OCI-LY7 (cell line): ENCODE data around the gene MAP7D2. TPM values are rescaled to one million over a fixed set of nuclear protein-coding genes. Genes with fewer than 3 reads are reported as not detected.

Experiments used
- BruUV-seq: library from RNA; stranded (reverse); fragments of 400-500 nt; replicated peaks from 2 replicates; lab custom pipeline; 2021; lab: Mats Ljungman, UMichigan
- CTCF ChIA-PET: fragments of 300-600 bp; sonication (Branson Sonifier 250); formaldehyde crosslinking; loops from one replicate; lab custom pipeline; 2022; ENCODE audit warnings: antibody characterized with exemption; ENCODE audit not compliant: unreplicated experiment; lab: Charles Lee
- POLR2A ChIA-PET: fragments of 300-600 bp; sonication (Branson Sonifier 250); formaldehyde crosslinking; loops from one replicate; lab custom pipeline; 2022; ENCODE audit warnings: antibody characterized with exemption; lab: Charles Lee
- DNase-seq: peaks from one replicate; pipeline ENCODE4 v3.0.0-alpha.2; 2015; ENCODE audit warnings: low spot score
- H2AFZ ChIP-seq: fragments of 200-600 bp; sonication (generic), shearing (Covaris generic); 2 replicates; pipeline ENCODE4 v1.6.1; 2014; ENCODE audit warnings: mild to moderate bottlenecking, antibody characterized with exemption, low read length, moderate library complexity
- H3K27ac ChIP-seq: fragments of 200-600 bp; sonication (generic); 2 replicates; pipeline ENCODE4 v1.5.1; 2014; ENCODE audit warnings: mixed run types, low read depth, mild to moderate bottlenecking, moderate library complexity, low read length, inconsistent platforms; ENCODE audit not compliant: poor library complexity, severe bottlenecking
- H3K36me3 ChIP-seq: fragments of 200-600 bp; sonication (generic); 2 replicates; pipeline ENCODE4 v1.6.1; 2014; ENCODE audit warnings: mild to moderate bottlenecking, antibody characterized with exemption, low read length, moderate library complexity, mixed read lengths; ENCODE audit not compliant: insufficient read depth
- H3K4me1 ChIP-seq: fragments of 200-600 bp; sonication (generic); 2 replicates; pipeline ENCODE4 v1.5.1; 2014; ENCODE audit warnings: mild to moderate bottlenecking, low read length; ENCODE audit not compliant: insufficient read depth, poor library complexity, severe bottlenecking
- H3K4me2 ChIP-seq: fragments of 200-600 bp; sonication (generic); 2 replicates; pipeline ENCODE4 v1.6.1; 2014; ENCODE audit warnings: mild to moderate bottlenecking, low read length
- H3K4me3 ChIP-seq: fragments of 200-600 bp; sonication (generic); 2 replicates; pipeline ENCODE4 v1.5.1; 2014; ENCODE audit warnings: mild to moderate bottlenecking, low read depth, low read length; ENCODE audit not compliant: poor library complexity, severe bottlenecking
- H3K79me2 ChIP-seq: fragments of 200-600 bp; sonication (generic); 2 replicates; pipeline ENCODE4 v1.6.1; 2016; ENCODE audit warnings: low read depth, mild to moderate bottlenecking, low read length, moderate library complexity, mixed read lengths; ENCODE audit not compliant: insufficient read depth
- H3K9me2 ChIP-seq: fragments of 200-600 bp; sonication (generic); 2 replicates; pipeline ENCODE4 v1.6.1; 2016; ENCODE audit warnings: mild to moderate bottlenecking, low read length, mixed read lengths; ENCODE audit not compliant: insufficient read depth
- H3K9me3 ChIP-seq: fragments of 200-600 bp; sonication (generic); 2 replicates; pipeline ENCODE4 v1.6.1; 2014; ENCODE audit warnings: mild to moderate bottlenecking, mixed run types, low read length, mixed read lengths
- H4K20me1 ChIP-seq: fragments of 200-600 bp; sonication (generic); 2 replicates; pipeline ENCODE4 v1.6.1; 2014; ENCODE audit warnings: mild to moderate bottlenecking, antibody characterized with exemption, low read length, moderate library complexity, mixed read lengths; ENCODE audit not compliant: insufficient read depth
- CTCF ChIP-seq: fragments of 200-600 bp; sonication (generic); conservative IDR thresholded peaks from 2 replicates; pipeline ENCODE4 v1.5.1; 2014; ENCODE audit warnings: mild to moderate bottlenecking, antibody characterized with exemption, low read length, moderate library complexity, mixed read lengths
- EZH2phosphoT487 ChIP-seq: fragments of 200-600 bp; sonication (generic); IDR thresholded peaks from 2 replicates; pipeline ENCODE4 v1.6.1; 2018; ENCODE audit warnings: low read depth, borderline replicate concordance, mild to moderate bottlenecking, mixed run types, antibody characterized with exemption, low read length, moderate library complexity, mixed read lengths
- intact Hi-C: fragments of 100-400 bp; cut with micrococcal nuclease; formaldehyde crosslinking; loops from one replicate; pipeline ENCODE4 v1.10.0; 2022; ENCODE audit not compliant: unreplicated experiment
- total RNA-seq, 2 experiments: library from RNA; depleted of rRNA in 1 of 2; stranded (reverse); fragments of >200 nt in 1 of 2; shearing (Covaris generic) in 1 of 2; gene quantifications; 2 replicates each; pipeline ENCODE4 v1.2.3, GENCODE V29; 2014 to 2022

MAP7D2 gene
- total RNA-seq, 2 experiments from 2014 or later, result 0.13 TPM; not detected in 1

GRCh38 chrX:20139966-20140365 is 23.3 kb upstream of the MAP7D2 start:
- POLR2A ChIA-PET, result interaction anchor here (0.8 to 0.9 kb wide), 2 partner anchors 14 to 118 kb away, joined by 3 read pairs; no protein-coding TSS in a partner anchor
- Histone ChIP-seq H3K9me2 (no peaks in the 10 kb centered on the region), H3K4me2 (peak overlapping the region; percentile 76), H3K36me3 (peaks cover 60% of the 10 kb centered on the region), H4K20me1 (peaks cover 18% of the 10 kb centered on the region), H3K9me3 (no peaks in the 10 kb centered on the region), H2AFZ (no peak overlapping the region), H3K4me1 (peaks cover 13% of the 10 kb centered on the region), H3K79me2 (peaks cover 42% of the 10 kb centered on the region), H3K4me3 (peak overlapping the region; percentile 100), H3K27ac (no peak overlapping the region)
- intact Hi-C loops, result loop anchor here (5.0 kb wide), 2 partner anchors 127 to 297 kb away; partner anchors contain the start of gene RPS6KA3
- no peak for TF ChIP-seq EZH2phosphoT487
- no TSS peak for BruUV-seq
- no peak for DNase-seq
- CTCF ChIA-PET, result no interaction called here

GRCh38 chrX:20135944-20136343 is 19.2 kb upstream of the MAP7D2 start:
- no peak for DNase-seq
- BruUV-seq, result no TSS peak
- H4K20me1 ChIP-seq, result peaks cover 15% of the 10 kb centered on the region
- intact Hi-C loops, result no loop called here
- peaks cover 37% of the 10 kb centered on the region for H3K79me2 ChIP-seq
- no peaks in the 10 kb centered on the region for H3K9me3 ChIP-seq
- no peak overlapping the region for H2AFZ ChIP-seq
- no peaks in the 10 kb centered on the region for H3K9me2 ChIP-seq
- H3K27ac ChIP-seq, result no peak overlapping the region
- no peak for TF ChIP-seq EZH2phosphoT487
- TF ChIP-seq CTCF, result no peak
- H3K4me3 ChIP-seq, result no peak overlapping the region
- H3K4me1 ChIP-seq, result peaks cover 13% of the 10 kb centered on the region
- no peak overlapping the region for H3K4me2 ChIP-seq
- peaks cover 89% of the 10 kb centered on the region for H3K36me3 ChIP-seq
- POLR2A ChIA-PET, result no interaction called here
- CTCF ChIA-PET, result no interaction called here

GRCh38 chrX:20132666-20133065 is 16.0 kb upstream of the MAP7D2 start:
- no peaks in the 10 kb centered on the region for H3K4me1 ChIP-seq
- POLR2A ChIA-PET, result interaction anchor here (0.7 to 1.1 kb wide), 4 partner anchors 8 to 125 kb away, joined by 3 to 5 read pairs (median 4); no protein-coding TSS in a partner anchor
- H2AFZ ChIP-seq, result no peak overlapping the region
- BruUV-seq, result no TSS peak
- no peak overlapping the region for H3K27ac ChIP-seq
- CTCF ChIA-PET, result no interaction called here
- no peak for TF ChIP-seq CTCF
- no peak overlapping the region for H3K4me2 ChIP-seq
- H4K20me1 ChIP-seq, result no peaks in the 10 kb centered on the region
- H3K4me3 ChIP-seq, result no peak overlapping the region
- peaks cover 86% of the 10 kb centered on the region for H3K36me3 ChIP-seq
- H3K9me2 ChIP-seq, result no peaks in the 10 kb centered on the region
- intact Hi-C loops, result no loop called here
- peaks cover 8% of the 10 kb centered on the region; the same call in 1 of the 2 replicates for H3K79me2 ChIP-seq
- no peaks in the 10 kb centered on the region for H3K9me3 ChIP-seq
- no peak for DNase-seq
